Measurements from ENCODE around the gene ARMC7.

The ARMC7 gene

DNA sequence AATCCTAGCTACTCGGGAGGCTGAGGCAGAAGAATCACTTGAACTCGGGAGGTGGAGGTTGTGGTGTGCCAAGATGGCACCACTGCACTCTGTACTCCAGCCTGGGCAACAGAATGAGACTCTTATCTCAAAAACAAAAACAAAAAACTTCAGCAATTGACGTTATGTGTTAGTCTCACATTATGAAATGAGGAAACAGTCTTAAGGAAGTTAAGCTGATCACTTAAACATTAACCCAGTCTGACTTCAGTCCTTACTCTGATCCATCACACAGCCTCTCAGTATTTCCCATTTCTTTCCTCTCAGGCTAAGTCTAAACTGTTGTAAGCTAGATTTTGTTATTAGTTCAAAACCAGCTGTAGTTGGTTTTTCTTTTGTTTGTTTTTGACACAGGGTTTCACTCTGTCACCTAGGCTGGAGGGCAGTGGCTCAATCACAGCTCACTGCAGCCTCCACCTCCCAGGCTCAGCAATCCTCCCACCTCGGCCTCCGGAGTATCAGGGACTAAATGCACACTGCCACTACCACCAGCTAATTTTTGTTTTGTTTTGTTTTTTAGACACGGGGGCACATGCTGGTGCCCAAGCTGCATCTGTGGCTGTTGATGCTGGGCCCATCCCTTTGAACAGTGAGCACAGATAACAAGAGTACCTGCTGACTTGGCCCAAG, 38.2 kb downstream of the ARMC7 start:
- TF ChIP-seq, protein P1, sequence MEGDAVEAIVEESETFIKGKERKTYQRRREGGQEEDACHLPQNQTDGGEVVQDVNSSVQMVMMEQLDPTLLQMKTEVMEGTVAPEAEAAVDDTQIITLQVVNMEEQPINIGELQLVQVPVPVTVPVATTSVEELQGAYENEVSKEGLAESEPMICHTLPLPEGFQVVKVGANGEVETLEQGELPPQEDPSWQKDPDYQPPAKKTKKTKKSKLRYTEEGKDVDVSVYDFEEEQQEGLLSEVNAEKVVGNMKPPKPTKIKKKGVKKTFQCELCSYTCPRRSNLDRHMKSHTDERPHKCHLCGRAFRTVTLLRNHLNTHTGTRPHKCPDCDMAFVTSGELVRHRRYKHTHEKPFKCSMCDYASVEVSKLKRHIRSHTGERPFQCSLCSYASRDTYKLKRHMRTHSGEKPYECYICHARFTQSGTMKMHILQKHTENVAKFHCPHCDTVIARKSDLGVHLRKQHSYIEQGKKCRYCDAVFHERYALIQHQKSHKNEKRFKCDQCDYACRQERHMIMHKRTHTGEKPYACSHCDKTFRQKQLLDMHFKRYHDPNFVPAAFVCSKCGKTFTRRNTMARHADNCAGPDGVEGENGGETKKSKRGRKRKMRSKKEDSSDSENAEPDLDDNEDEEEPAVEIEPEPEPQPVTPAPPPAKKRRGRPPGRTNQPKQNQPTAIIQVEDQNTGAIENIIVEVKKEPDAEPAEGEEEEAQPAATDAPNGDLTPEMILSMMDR (conservative IDR thresholded peaks at IDR 0.05; ENCODE audit: low read length) = no peak
- TF ChIP-seq EZH2phosphoT487 (IDR thresholded peaks at IDR 0.05; ENCODE audit: borderline replicate concordance) = no peak
- Histone ChIP-seq H3K79me2 (ENCODE audit: insufficient read depth, low read length) (peaks cover 95% of the 10 kb centered on the region), H3K9ac (ENCODE audit: low read depth, low read length, poor library complexity, severe bottlenecking) (peak overlapping the region; percentile 3), H3K4me3 (ENCODE audit: low read length, poor library complexity, severe bottlenecking) (peak overlapping the region; percentile 54), H3K4me2 (ENCODE audit: low read depth, low read length, poor library complexity, severe bottlenecking) (peak overlapping the region; percentile 85), H3K36me3 (ENCODE audit: insufficient read depth, low read length) (peaks cover 60% of the 10 kb centered on the region), H4K20me1 (ENCODE audit: insufficient read depth, low read length, poor library complexity, severe bottlenecking) (peaks cover 68% of the 10 kb centered on the region), H3K4me1 (ENCODE audit: insufficient read depth, low read length, poor library complexity, severe bottlenecking) (peaks cover 40% of the 10 kb centered on the region), H3K9me3 (ENCODE audit: insufficient read depth, low read depth, low read length) (no peaks in the 10 kb centered on the region), H3K27me3 (ENCODE audit: insufficient read depth, low read length, poor library complexity, severe bottlenecking) (no peaks in the 10 kb centered on the region), H3K9me2 (replicated peaks; ENCODE audit: low read depth, low read length) (no peaks in the 10 kb centered on the region), H3F3A (ENCODE audit: low read depth) (no peaks in the 10 kb centered on the region), H2AFZ (ENCODE audit: low read length) (no peak overlapping the region)

DNA sequence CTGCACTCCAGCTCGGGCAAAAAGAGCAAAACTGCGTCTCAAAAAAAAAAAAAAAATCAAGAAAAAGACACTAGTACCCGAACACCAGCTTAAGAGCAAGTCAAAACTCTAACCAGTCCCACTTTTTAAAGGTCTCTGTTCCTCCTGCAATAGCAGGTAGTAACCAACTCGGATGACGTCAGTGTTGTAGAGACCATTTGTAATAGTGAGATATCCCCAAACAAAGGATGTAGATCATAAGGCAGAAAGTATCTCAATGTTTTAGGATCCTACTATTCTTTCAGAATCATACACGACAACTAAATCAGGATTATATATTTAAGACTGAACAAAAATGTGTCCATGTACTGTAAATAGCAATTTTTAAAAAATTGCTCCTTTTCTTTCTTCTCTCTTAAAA, 42.2 kb downstream of the ARMC7 start:
- H3K9ac ChIP-seq (ENCODE audit: low read depth, low read length, poor library complexity, severe bottlenecking) = peak overlapping the region; percentile 96
- peaks cover 21% of the 10 kb centered on the region; the same call in 1 of the 2 replicates for H3K36me3 ChIP-seq (ENCODE audit: insufficient read depth, low read length)
- no peaks in the 10 kb centered on the region for H3F3A ChIP-seq (ENCODE audit: low read depth)

DNA sequence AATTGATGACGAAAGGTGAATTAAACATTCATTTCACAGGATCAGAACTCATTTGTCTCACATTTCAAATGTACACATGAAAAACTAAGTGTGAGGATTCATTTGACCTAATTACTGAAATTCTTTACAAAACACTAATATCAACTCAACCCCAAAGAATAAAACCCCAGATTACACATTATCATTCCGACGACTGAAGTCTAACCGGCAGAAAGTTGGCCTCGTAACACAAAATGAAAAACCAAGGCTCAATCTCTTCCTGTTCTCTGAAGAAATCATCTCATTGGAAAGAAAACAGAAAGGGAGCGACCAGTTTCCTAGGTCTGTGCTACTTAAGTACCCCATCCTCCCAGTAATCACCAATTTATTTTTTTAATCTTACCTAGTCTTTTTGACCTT, 42.8 kb downstream of the ARMC7 start:
- Histone ChIP-seq H3K9me3 (ENCODE audit: insufficient read depth, low read depth, low read length) (no peaks in the 10 kb centered on the region), H3K27me3 (ENCODE audit: insufficient read depth, low read length, poor library complexity, severe bottlenecking) (no peaks in the 10 kb centered on the region), H3K9ac (ENCODE audit: low read depth, low read length, poor library complexity, severe bottlenecking) (peak overlapping the region; percentile 96), H4K20me1 (ENCODE audit: insufficient read depth, low read length, poor library complexity, severe bottlenecking) (peaks cover 60% of the 10 kb centered on the region), H2AFZ (ENCODE audit: low read length) (no peak overlapping the region), H3F3A (ENCODE audit: low read depth) (no peaks in the 10 kb centered on the region), H3K9me2 (replicated peaks; ENCODE audit: low read depth, low read length) (no peaks in the 10 kb centered on the region), H3K79me2 (ENCODE audit: insufficient read depth, low read length) (peaks cover 68% of the 10 kb centered on the region), H3K4me1 (ENCODE audit: insufficient read depth, low read length, poor library complexity, severe bottlenecking) (peaks cover 46% of the 10 kb centered on the region), H3K4me2 (ENCODE audit: low read depth, low read length, poor library complexity, severe bottlenecking) (peak overlapping the region; percentile 85), H3K4me3 (ENCODE audit: low read length, poor library complexity, severe bottlenecking) (peak overlapping the region; percentile 92), H3K36me3 (ENCODE audit: insufficient read depth, low read length) (peaks cover 15% of the 10 kb centered on the region; the same call in 1 of the 2 replicates)
- TF ChIP-seq, protein P1 (conservative IDR thresholded peaks at IDR 0.05; ENCODE audit: low read length) = no peak
- TF ChIP-seq EZH2phosphoT487 (IDR thresholded peaks at IDR 0.05; ENCODE audit: borderline replicate concordance) = no peak

More for the DNA sequence above, 42.2 kb downstream of the ARMC7 start:
- no peak overlapping the region for H2AFZ ChIP-seq (ENCODE audit: low read length)
- peak overlapping the region; percentile 92 for H3K4me3 ChIP-seq (ENCODE audit: low read length, poor library complexity, severe bottlenecking)
- H3K4me1 ChIP-seq (ENCODE audit: insufficient read depth, low read length, poor library complexity, severe bottlenecking) = peaks cover 50% of the 10 kb centered on the region
- no peaks in the 10 kb centered on the region for H3K9me2 ChIP-seq (replicated peaks; ENCODE audit: low read depth, low read length)
- H3K9me3 ChIP-seq (ENCODE audit: insufficient read depth, low read depth, low read length) = no peaks in the 10 kb centered on the region
- no peak for TF ChIP-seq EZH2phosphoT487 (IDR thresholded peaks at IDR 0.05; ENCODE audit: borderline replicate concordance)
- TF ChIP-seq, protein P1 (conservative IDR thresholded peaks at IDR 0.05; ENCODE audit: low read length) = no peak
- peaks cover 73% of the 10 kb centered on the region for H3K79me2 ChIP-seq (ENCODE audit: insufficient read depth, low read length)
- H3K27me3 ChIP-seq (ENCODE audit: insufficient read depth, low read length, poor library complexity, severe bottlenecking) = no peaks in the 10 kb centered on the region
- peak overlapping the region; percentile 85 for H3K4me2 ChIP-seq (ENCODE audit: low read depth, low read length, poor library complexity, severe bottlenecking)
- H4K20me1 ChIP-seq (ENCODE audit: insufficient read depth, low read length, poor library complexity, severe bottlenecking) = peaks cover 66% of the 10 kb centered on the region
